Mucosa of stomach (tissue), 1 donor: ENCODE results near the gene CCSER1.

Source experiments
- H3K27me3 ChIP-seq: one replicate; pipeline ENCODE4 v1.7.0; 2013; ENCODE audit warnings: mild to moderate bottlenecking, low read length; ENCODE audit not compliant: control insufficient read depth, insufficient read depth
- H3K36me3 ChIP-seq: one replicate; pipeline ENCODE4 v1.7.0; 2013; ENCODE audit warnings: low read length; ENCODE audit not compliant: control insufficient read depth, insufficient read depth
- H3K4me1 ChIP-seq: one replicate; pipeline ENCODE4 v1.7.0; 2013; ENCODE audit warnings: mild to moderate bottlenecking, low read length; ENCODE audit not compliant: control insufficient read depth, insufficient read depth
- H3K4me3 ChIP-seq: one replicate; pipeline ENCODE4 v1.7.0; 2013; ENCODE audit warnings: low read length
- H3K9ac ChIP-seq: one replicate; pipeline ENCODE4 v1.7.0; 2013; ENCODE audit warnings: mild to moderate bottlenecking, low read length, moderate library complexity
- H3K9me3 ChIP-seq: one replicate; pipeline ENCODE4 v1.7.0; 2013; ENCODE audit warnings: mild to moderate bottlenecking, low read length, moderate library complexity; ENCODE audit not compliant: control insufficient read depth
- donor health status: Pancreatic carcinoma.

CCSER1 gene

DNA sequence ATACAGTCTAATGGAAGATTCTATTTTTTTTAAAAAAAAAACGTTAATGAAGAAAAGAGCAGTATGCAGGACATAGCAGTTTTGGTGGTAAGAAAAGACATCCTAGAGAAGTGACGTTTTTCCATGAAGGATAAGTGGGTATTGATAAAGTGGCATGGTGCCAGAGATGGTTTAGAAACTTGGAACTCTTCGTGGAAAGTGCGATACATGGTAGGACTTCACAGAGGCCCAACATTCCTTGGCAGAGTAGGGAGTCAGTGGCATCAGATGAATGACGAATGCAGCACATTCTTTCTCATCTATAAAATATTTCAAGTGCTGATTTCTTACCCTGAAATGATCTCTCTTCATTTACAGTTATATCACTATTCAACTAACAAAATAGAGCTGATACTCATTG lies 298.7 kb downstream of the CCSER1 start:
- Histone ChIP-seq H3K4me3 (no peak overlapping the region), H3K4me1 (no peaks in the 10 kb centered on the region), H3K36me3 (no peaks in the 10 kb centered on the region), H3K9me3 (no peaks in the 10 kb centered on the region), H3K9ac (no peak overlapping the region), H3K27me3 (no peaks in the 10 kb centered on the region)

DNA sequence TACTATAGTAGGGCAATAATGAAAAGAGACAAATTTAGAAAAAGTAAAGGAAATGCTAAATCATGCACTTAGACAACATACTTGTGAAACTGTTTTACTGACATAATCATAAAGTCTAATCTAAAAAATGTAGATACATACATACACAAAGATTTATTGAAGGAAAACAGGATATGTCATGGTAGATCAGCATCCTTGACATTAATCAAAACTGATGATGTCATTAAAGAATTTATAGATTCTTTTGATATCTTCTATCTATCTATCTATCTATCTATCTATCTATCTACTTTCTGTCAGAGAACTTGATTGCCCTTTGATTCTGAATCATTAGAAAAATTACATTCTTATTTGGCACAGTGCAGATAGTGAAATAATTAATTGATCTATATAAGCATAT lies 311.3 kb downstream of the CCSER1 start:
- Histone ChIP-seq H3K9ac (no peak overlapping the region), H3K27me3 (no peaks in the 10 kb centered on the region), H3K36me3 (no peaks in the 10 kb centered on the region), H3K9me3 (no peaks in the 10 kb centered on the region), H3K4me3 (no peak overlapping the region), H3K4me1 (no peaks in the 10 kb centered on the region)

DNA sequence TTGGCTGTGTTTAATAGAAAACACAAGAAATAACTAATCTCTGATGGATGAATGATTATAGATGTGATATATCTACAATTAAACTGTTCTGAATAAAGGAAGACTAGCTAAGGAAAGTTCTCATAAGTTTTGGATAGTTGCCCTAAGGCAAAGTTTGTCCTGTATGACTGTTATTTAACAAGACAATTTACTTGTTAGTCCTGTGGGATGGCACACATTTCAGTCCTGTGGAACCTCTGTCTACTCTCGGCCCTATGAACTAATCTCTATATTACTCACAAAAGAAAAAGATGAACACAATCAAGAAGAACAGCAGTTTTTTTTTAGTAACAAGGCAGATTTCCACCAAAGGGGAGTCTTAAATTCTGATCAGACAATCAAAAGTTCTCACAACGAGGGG lies 314.6 kb downstream of the CCSER1 start:
- Histone ChIP-seq H3K4me1 (no peaks in the 10 kb centered on the region), H3K36me3 (no peaks in the 10 kb centered on the region), H3K27me3 (no peaks in the 10 kb centered on the region), H3K4me3 (no peak overlapping the region), H3K9me3 (no peaks in the 10 kb centered on the region), H3K9ac (no peak overlapping the region)

DNA sequence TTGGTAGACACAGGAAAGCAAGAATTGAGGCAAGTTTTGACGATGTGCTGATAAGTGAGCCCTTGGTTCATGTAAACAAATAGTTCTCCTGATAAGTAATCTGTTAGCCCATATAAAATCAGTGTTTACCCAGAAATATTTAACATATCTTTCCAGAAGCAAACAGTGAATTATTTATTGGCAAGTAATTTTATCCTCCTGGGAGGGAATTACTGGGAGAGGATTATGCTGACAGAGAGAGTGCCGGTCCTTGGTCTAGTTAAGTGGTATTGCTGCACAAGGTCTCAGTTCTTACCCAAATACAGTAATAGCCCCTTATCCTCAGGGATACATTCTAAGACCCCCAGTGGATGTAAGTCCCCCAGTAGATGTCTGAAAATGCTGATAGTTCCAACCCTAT lies 315.4 kb downstream of the CCSER1 start:
- Histone ChIP-seq H3K36me3 (no peaks in the 10 kb centered on the region), H3K9ac (no peak overlapping the region), H3K4me3 (no peak overlapping the region)

DNA sequence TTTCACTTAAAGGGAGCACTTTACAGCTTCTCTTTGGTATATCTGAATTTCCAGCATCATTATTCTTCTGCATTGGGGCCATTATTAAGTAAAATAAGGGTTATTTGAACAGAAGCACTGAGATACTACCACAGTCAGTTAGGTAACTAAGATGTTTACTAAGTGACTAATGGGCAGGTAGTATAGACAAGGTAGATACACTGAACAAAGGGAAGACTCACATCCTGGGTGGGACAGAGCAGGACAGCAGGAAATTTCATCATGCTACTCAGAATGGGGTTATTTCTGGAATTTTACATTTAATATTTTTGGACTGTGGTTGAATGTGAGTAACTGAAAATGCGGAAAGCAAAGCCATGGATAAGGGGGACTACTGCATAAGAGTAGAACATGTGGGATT lies 316.0 kb downstream of the CCSER1 start:
- Histone ChIP-seq H3K4me3 (no peak overlapping the region), H3K36me3 (no peaks in the 10 kb centered on the region), H3K9me3 (no peaks in the 10 kb centered on the region), H3K27me3 (no peaks in the 10 kb centered on the region), H3K9ac (no peak overlapping the region), H3K4me1 (no peaks in the 10 kb centered on the region)

More for the DNA sequence above, 315.4 kb downstream of the CCSER1 start:
- no peaks in the 10 kb centered on the region for H3K4me1 ChIP-seq
- H3K27me3 ChIP-seq = no peaks in the 10 kb centered on the region
- H3K9me3 ChIP-seq = no peaks in the 10 kb centered on the region

DNA sequence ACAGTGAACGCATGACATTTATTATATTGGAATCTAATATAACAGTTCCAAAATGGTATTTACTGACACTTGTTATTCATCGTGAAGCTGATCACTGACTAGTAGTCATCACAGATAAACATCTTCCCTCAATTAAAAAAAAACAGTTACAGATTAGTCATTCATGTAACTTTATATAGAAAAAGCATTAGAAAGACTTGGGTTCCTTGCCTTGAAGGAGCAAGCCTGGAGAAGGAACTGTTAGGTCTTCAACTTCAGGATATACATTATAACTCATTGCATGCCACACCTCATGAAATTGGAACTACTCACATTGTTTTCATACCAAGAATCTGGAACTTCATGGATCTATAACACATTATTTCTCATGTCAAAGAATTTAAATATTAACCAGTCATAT lies 317.7 kb downstream of the CCSER1 start:
- no peaks in the 10 kb centered on the region for H3K27me3 ChIP-seq
- H3K9me3 ChIP-seq = no peaks in the 10 kb centered on the region
- H3K4me3 ChIP-seq = no peak overlapping the region
- no peaks in the 10 kb centered on the region for H3K4me1 ChIP-seq
- peaks cover 4% of the 10 kb centered on the region for H3K36me3 ChIP-seq
- H3K9ac ChIP-seq = no peak overlapping the region

DNA sequence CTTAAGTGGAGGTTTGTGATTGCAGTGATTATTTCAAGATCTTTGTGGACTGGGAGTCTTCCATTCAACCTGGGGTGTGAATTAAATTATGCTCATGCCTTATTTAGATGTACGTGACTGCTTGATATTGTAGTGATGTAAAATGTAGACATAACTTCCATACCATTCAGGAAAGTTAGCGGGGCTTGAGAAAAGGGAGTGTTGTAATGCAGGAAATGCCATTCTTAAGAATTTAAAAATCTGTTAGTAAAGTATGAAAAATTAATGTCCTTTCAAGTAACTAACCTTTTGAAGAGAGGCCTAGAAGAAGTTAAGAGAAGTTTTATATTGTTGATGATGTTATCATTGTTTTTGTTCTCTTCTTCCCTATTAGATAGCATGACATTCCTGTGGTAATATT lies 318.2 kb downstream of the CCSER1 start:
- H3K9me3 ChIP-seq = no peaks in the 10 kb centered on the region
- H3K4me3 ChIP-seq = no peak overlapping the region
- H3K27me3 ChIP-seq = no peaks in the 10 kb centered on the region
- H3K36me3 ChIP-seq = peaks cover 4% of the 10 kb centered on the region
- no peak overlapping the region for H3K9ac ChIP-seq
- no peaks in the 10 kb centered on the region for H3K4me1 ChIP-seq

DNA sequence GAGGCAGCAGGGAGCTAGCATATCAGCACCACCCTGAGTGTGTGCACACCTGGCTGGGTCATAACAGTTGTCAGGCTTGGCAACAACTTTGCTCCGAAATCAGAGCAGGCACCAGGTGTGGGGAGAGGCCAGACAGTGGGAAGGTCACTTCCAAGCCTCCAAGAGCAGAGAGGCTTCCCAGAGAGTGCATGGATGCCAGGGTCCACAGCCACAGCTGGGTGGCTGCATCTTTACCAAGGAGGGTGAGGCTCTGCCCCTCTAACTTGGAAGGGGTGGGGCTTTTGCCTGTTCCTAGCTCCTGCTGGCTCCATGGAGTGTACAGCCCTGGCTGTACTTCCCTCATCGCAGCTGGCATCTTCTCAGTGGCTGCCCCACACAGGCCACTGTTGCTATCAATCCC lies 322.4 kb downstream of the CCSER1 start:
- Histone ChIP-seq H3K36me3 (peaks cover 4% of the 10 kb centered on the region), H3K9ac (no peak overlapping the region), H3K4me1 (no peaks in the 10 kb centered on the region), H3K27me3 (no peaks in the 10 kb centered on the region), H3K4me3 (no peak overlapping the region), H3K9me3 (no peaks in the 10 kb centered on the region)

DNA sequence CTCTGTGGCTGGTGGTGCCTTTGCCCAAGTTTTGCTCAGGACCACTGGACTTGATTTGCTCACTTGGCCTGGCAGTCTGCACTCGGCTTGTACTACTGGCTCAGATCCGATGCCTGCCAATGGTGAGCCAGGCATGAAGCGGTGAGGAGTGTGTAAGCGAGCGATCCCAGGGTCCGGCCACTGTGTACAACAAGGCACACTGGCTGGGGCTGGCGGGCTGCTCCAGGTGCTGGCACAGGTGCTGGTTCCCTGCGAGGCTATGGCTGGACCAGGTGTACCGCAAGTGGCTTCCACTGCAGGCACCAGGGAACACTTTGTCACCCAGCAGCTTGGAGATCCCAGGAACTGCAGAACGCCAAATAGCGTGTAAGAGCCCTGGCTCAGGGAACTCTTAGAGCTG lies 329.7 kb downstream of the CCSER1 start:
- H3K9me3 ChIP-seq = no peaks in the 10 kb centered on the region
- H3K4me3 ChIP-seq = no peak overlapping the region
- H3K27me3 ChIP-seq = no peaks in the 10 kb centered on the region
- no peaks in the 10 kb centered on the region for H3K4me1 ChIP-seq
- H3K36me3 ChIP-seq = no peaks in the 10 kb centered on the region
- no peak overlapping the region for H3K9ac ChIP-seq

DNA sequence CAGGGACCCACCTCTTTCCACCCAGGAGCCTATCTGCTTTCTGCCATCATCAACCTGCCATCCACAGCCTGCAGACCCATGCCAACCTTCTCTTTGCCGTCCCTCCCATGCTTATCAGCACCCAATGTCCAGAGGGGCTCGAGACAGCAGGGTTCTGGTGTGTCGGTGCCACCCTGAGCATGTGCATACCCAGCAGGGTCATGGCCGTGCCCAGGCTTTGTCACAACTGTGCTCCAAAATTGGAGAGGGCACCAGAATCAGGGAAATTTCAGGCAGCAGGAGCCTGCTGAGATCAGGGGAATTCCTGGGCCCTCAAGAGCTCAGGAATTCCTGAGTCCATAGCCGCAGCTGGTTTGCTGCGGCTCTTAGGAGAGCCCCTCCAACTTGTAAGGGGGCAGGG lies 330.6 kb downstream of the CCSER1 start:
- H3K4me3 ChIP-seq = no peak overlapping the region
- H3K9ac ChIP-seq = no peak overlapping the region
- H3K4me1 ChIP-seq = no peaks in the 10 kb centered on the region
- no peaks in the 10 kb centered on the region for H3K36me3 ChIP-seq
- no peaks in the 10 kb centered on the region for H3K27me3 ChIP-seq
- no peaks in the 10 kb centered on the region for H3K9me3 ChIP-seq

DNA sequence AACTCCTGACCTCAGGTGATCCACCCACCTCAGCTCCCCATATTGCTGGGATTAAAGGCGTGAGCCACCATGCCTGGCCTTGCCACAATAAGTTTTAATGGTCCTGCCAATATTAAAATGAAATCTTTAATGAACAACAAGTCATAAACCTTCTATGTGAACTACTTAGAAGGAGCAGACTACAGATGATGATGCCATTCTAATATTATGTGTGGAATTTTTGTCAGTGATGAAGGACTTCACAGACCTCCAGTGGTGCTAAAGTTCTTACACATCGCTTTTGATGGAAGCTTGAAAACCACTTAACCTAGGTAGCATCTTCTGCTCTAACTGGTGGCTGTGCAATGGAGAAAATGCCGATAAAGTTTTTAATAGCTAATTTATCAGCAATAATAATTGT lies 331.4 kb downstream of the CCSER1 start:
- no peaks in the 10 kb centered on the region for H3K4me1 ChIP-seq
- H3K4me3 ChIP-seq = no peak overlapping the region
- no peak overlapping the region for H3K9ac ChIP-seq
- H3K27me3 ChIP-seq = no peaks in the 10 kb centered on the region
- no peaks in the 10 kb centered on the region for H3K9me3 ChIP-seq
- H3K36me3 ChIP-seq = no peaks in the 10 kb centered on the region

DNA sequence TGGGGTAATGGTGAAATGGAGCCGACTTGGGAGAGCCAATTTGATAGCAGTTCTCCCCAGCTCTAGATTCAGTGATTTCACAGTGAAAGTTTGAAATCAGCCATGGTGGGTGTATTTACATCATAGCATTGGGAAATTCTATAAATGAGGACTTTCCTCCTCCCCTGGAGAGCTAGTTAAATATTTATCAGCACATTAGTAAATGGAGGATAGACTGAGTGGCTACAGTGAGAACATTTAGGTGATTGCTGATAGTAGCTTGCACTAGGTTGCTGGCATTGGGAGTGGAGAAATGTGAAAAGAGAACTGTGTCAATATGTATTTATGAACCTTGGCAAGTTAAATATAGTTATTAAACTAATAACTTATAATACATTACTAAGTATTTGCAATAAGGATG lies 347.3 kb downstream of the CCSER1 start:
- H3K4me1 ChIP-seq = peaks cover 5% of the 10 kb centered on the region
- H3K27me3 ChIP-seq = no peaks in the 10 kb centered on the region
- no peaks in the 10 kb centered on the region for H3K9me3 ChIP-seq
- H3K9ac ChIP-seq = no peak overlapping the region
- H3K36me3 ChIP-seq = no peaks in the 10 kb centered on the region
- no peak overlapping the region for H3K4me3 ChIP-seq

DNA sequence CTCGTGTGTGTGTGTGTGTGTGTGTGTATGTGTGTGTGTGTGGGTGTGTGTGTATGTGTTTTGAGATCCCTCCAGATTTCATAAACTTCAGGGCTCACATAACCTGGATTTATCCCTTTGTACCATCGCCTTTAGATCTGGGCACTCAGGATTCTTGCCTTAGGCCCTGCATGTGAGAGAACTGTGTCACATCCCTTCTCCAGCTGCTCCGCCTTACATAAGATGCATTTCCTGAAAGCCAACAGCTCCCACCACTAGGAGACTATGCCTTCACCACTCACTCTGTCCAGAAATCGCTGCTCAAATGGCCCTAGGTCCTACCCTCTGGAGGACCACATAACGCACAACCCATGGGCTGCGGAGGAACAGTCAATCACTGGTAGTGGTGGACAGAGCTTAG lies 348.8 kb downstream of the CCSER1 start:
- Histone ChIP-seq H3K4me3 (no peak overlapping the region), H3K9me3 (no peaks in the 10 kb centered on the region), H3K36me3 (no peaks in the 10 kb centered on the region), H3K27me3 (no peaks in the 10 kb centered on the region), H3K4me1 (peaks cover 5% of the 10 kb centered on the region), H3K9ac (no peak overlapping the region)
